Fibroblast of lung (primary cell): ENCODE results near the gene KIRREL3. TPM values are rescaled to one million over a fixed set of nuclear protein-coding genes. Genes with fewer than 3 reads are reported as not detected.
A peak's percentile ranks its signal among the peaks of the same experiment; 100 is the strongest.
"Not testable (repeated sequence)": the region's sequence is repeated elsewhere in the genome, so short reads cannot be mapped to it uniquely, and the experiment has no call there.

Experiments
- DNase-seq, 2 donors: peaks; one replicate each; pipeline versions ENCODE4 v3.0.0 to v3.0.0-alpha.2; 2010; ENCODE audit warnings: low read depth in 2 of 2
- H2AFZ ChIP-seq: 2 replicates; pipeline ENCODE4 v1.5.1; 2012; ENCODE audit warnings: low read length, control low read depth, inconsistent platforms
- H3K27ac ChIP-seq: 2 replicates; pipeline ENCODE4 v1.5.1; 2011; ENCODE audit warnings: low read length, control low read depth; ENCODE audit not compliant: insufficient read depth
- H3K27me3 ChIP-seq: 2 replicates; pipeline ENCODE4 v1.5.1; 2011; ENCODE audit warnings: mild to moderate bottlenecking, low read length; ENCODE audit not compliant: control insufficient read depth, insufficient read depth
- H3K36me3 ChIP-seq: 2 replicates; pipeline ENCODE4 v1.5.1; 2011; ENCODE audit warnings: low read length; ENCODE audit not compliant: control insufficient read depth, insufficient read depth
- H3K4me1 ChIP-seq: 2 replicates; pipeline ENCODE4 v1.5.1; 2011; ENCODE audit warnings: low read length; ENCODE audit not compliant: control insufficient read depth, insufficient read depth; ENCODE audit errors: extremely low read depth
- H3K4me2 ChIP-seq: 2 replicates; pipeline ENCODE4 v1.5.1; 2011; ENCODE audit warnings: low read length, control low read depth; ENCODE audit not compliant: insufficient read depth; ENCODE audit errors: extremely low read depth
- H3K4me3 ChIP-seq, 4 experiments: fragments of 200-600 bp in 1 of 4; sonication (generic) in 1 of 4; replicated peaks in 1 of 4; 2 replicates each; pipeline ENCODE4 v1.5.1; 2011 to 2016; ENCODE audit warnings: low read length in 4 of 4, low read depth in 3 of 4, mild to moderate bottlenecking in 3 of 4, control low read depth in 2 of 4, inconsistent platforms in 1 of 4, mixed read lengths in 1 of 4; ENCODE audit not compliant: insufficient read depth in 1 of 4; ENCODE audit errors: control extremely low read depth in 1 of 4
- H3K79me2 ChIP-seq: 2 replicates; pipeline ENCODE4 v1.5.1; 2012; ENCODE audit warnings: mild to moderate bottlenecking, low read length, inconsistent platforms; ENCODE audit not compliant: control insufficient read depth, insufficient read depth
- H3K9ac ChIP-seq: 2 replicates; pipeline ENCODE4 v1.5.1; 2011; ENCODE audit warnings: mild to moderate bottlenecking, low read length, control low read depth; ENCODE audit not compliant: insufficient read depth
- H3K9me3 ChIP-seq: 2 replicates; pipeline ENCODE4 v1.5.1; 2012; ENCODE audit warnings: low read depth, low read length; ENCODE audit not compliant: control insufficient read depth, insufficient read depth
- H4K20me1 ChIP-seq: 2 replicates; pipeline ENCODE4 v1.5.1; 2011; ENCODE audit warnings: low read length; ENCODE audit not compliant: control insufficient read depth, insufficient read depth; ENCODE audit errors: extremely low read depth
- EZH2 ChIP-seq: IDR thresholded peaks from 2 replicates; pipeline ENCODE4 v1.5.1; 2012; ENCODE audit warnings: low read length, control low read depth, mild to moderate bottlenecking; ENCODE audit errors: missing control alignments
- polyA plus RNA-seq, 2 donors: library from polyadenylated mRNA; depleted of rRNA in 1 of 2; stranded (reverse) in 1 of 2; unstranded in 1 of 2; fragments of >200 nt; gene quantifications; 2 replicates each; pipeline ENCODE4 v1.2.1, GENCODE V29; 2011 to 2012; ENCODE audit warnings: missing spikeins in 1 of 2
- total RNA-seq: library from RNA; depleted of rRNA; stranded (reverse); fragments of >200 nt; gene quantifications from 2 replicates; pipeline ENCODE4 v1.2.1, GENCODE V29; 2014
- TF ChIP-seq, protein P1 (sequence below), 2 donors: IDR thresholded peaks in 1 of 2; conservative IDR thresholded peaks in 1 of 2; 1 replicate in 1 of 2; 2 replicates in 1 of 2; pipeline ENCODE4 v1.5.1; 2011 to 2012; ENCODE audit warnings: low read length in 2 of 2, control low read depth in 1 of 2, inconsistent platforms in 1 of 2, low read depth in 1 of 2, mild to moderate bottlenecking in 1 of 2

KIRREL3 gene
- total and polyA plus RNA-seq, 2 donors (not counting 1 experiment from before 2014, with no cell fraction given), result 2.8 to 6.1 TPM

DNA sequence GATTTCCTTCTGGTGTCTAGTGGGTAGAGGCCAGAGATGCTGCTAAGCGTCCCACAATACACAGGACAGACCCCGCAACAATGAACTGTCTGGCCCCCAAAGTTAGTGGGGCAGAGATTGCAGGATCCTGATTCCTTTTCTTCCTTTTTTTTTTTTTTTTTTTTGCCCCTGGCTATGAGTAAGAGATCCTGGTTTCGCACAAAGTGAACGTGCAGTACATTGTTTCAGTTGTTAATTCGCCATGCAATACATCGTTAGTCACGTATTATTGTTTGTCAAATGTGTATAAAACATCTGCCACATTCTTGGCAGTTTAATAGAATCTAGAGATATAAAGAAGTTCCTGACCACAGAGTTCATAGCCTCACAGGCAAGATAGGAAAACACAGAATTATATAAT is 624.8 kb downstream of the KIRREL3 start:
- Histone ChIP-seq H3K36me3 (no peaks in the 10 kb centered on the region), H3K9me3 (no peaks in the 10 kb centered on the region), H4K20me1 (peaks cover 3% of the 10 kb centered on the region), H3K79me2 (no peaks in the 10 kb centered on the region), H3K27ac (no peak overlapping the region), H3K27me3 (no peaks in the 10 kb centered on the region), H2AFZ (no peak overlapping the region), H3K4me1 (peaks cover 4% of the 10 kb centered on the region), H3K4me3 (no peak overlapping the region), H3K4me2 (peak overlapping the region; percentile 13), H3K9ac (no peak overlapping the region)
- peak; percentile 64 to 70 for DNase-seq
- no peak for TF ChIP-seq EZH2
- TF ChIP-seq, protein P1, sequence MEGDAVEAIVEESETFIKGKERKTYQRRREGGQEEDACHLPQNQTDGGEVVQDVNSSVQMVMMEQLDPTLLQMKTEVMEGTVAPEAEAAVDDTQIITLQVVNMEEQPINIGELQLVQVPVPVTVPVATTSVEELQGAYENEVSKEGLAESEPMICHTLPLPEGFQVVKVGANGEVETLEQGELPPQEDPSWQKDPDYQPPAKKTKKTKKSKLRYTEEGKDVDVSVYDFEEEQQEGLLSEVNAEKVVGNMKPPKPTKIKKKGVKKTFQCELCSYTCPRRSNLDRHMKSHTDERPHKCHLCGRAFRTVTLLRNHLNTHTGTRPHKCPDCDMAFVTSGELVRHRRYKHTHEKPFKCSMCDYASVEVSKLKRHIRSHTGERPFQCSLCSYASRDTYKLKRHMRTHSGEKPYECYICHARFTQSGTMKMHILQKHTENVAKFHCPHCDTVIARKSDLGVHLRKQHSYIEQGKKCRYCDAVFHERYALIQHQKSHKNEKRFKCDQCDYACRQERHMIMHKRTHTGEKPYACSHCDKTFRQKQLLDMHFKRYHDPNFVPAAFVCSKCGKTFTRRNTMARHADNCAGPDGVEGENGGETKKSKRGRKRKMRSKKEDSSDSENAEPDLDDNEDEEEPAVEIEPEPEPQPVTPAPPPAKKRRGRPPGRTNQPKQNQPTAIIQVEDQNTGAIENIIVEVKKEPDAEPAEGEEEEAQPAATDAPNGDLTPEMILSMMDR (conservative IDR thresholded peaks at IDR 0.05 in 1 of 2, IDR thresholded peaks at IDR 0.05 in 1 of 2; ENCODE audit: low read depth in 1 of 2, low read length in 2 of 2), result no peak

DNA sequence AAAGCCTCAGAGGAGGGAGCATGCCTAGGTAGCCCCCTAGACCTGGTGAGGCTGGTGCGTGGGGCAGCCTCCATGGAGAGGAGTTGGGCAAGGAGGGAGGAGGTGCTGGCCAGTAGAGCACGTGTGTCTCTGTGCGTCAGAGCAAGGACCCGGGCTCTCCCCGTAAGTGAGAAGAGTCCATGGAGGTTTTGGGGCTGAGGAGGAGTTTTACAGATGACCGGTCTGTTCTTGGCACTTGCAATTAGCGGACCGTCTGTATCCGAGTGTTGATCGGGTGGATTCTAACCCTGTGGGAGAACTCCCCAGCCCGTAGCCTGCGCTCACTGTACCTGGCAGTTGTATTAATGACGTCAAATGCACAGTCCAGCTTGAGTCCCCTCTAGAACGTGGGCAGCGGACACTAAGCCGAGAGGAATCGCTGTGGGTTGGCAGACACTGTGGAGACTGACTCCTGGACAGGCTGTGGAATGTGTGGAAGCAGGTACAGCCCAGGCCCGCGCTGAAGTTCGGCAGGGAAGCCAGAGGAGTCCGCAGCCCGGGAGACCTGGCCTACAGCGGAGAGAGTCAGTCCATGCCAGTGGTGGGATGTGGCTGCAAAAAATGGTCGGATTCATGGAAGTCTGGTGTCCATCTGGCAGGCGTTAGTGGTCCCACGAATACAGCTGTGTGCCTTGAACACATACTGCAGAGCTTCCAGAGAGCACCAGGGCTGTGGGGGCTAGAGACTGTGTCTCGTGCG is 625.8 kb downstream of the KIRREL3 start:
- H4K20me1 ChIP-seq, H3K36me3 ChIP-seq, H3K4me3 ChIP-seq, H3K27ac ChIP-seq, H2AFZ ChIP-seq, H3K27me3 ChIP-seq, H3K9ac ChIP-seq, H3K4me2 ChIP-seq, H3K79me2 ChIP-seq, DNase-seq, H3K9me3 ChIP-seq, H3K4me1 ChIP-seq: not testable (repeated sequence)

DNA sequence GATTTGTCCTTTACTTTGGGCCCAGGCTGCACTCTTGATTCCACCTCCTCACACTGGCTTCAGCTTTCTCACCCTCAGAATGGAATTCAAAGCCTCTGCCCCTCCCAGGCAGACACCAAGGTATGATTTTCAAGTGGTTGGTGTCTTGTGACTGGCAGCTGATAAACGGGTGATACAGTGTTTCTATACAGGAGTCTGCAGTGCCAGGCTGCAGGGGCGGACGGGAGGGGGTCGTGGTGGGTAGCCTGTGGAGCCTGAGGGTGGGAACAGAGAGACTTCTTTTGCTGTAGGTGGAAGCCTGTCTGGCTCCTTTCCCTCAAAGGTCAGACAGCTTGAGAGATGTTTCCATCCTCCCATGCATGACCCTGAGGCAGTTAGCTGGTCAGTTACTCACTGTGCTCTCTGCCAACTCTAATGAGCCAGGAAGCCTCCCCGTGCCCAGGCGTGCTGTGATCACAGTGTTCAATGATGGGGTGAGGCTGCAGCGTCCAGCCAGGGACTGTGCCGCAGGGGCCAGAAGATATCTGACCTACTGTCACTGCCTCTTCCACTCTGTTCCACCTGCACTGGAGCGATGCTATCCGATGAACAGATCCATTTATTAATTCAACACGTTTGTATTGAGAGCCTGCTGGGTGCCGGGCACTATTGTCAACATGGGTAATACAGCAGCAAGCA is 627.0 kb downstream of the KIRREL3 start:
- not testable (repeated sequence) for H3K4me2 ChIP-seq, H2AFZ ChIP-seq, H3K4me3 ChIP-seq, H3K4me1 ChIP-seq, H3K79me2 ChIP-seq, H3K27ac ChIP-seq, H3K9me3 ChIP-seq, H4K20me1 ChIP-seq, H3K9ac ChIP-seq, H3K36me3 ChIP-seq, H3K27me3 ChIP-seq
- peak in 1 of 2 donors; percentile 30 for DNase-seq
